Testis (tissue), 2 donors: ENCODE measurements around the gene TINCR.

Source experiments
- CTCF ChIP-seq, 3 experiments: fragments of 450-650 bp in 2 of 3; fragments of 200-600 bp in 1 of 3; sonication (generic) in 1 of 3; IDR thresholded peaks; one replicate each; pipeline ENCODE4 v1.5.1; 2016 to 2019; ENCODE audit warnings: antibody characterized with exemption in 3 of 3, mild to moderate bottlenecking in 2 of 3, moderate library complexity in 1 of 3
- POLR2A ChIP-seq: fragments of 450-650 bp; IDR thresholded peaks from one replicate; pipeline ENCODE4 v1.6.1; 2017; ENCODE audit warnings: antibody characterized with exemption, mild to moderate bottlenecking, moderate library complexity

GRCh38 chr19:5580161-5580571 lies 12.4 kb upstream of the TINCR start:
- TF ChIP-seq CTCF (IDR thresholded peaks at IDR 0.05), result no peak
- TF ChIP-seq POLR2A, result no peak
